GM19468 (cell line): Measurements from ENCODE around the gene THSD7A.
A peak's percentile ranks its signal among the peaks of the same experiment; 100 is the strongest.
"Not testable (repeated sequence)": the region's sequence is repeated elsewhere in the genome, so short reads cannot be mapped to it uniquely, and the experiment has no call there.

Experiments used
- ATAC-seq: cut with Tn5 transposase; IDR thresholded peaks from one replicate; pipeline ENCODE4 v1.9.1; 2021; ENCODE audit warnings: mild to moderate bottlenecking, moderate library complexity, moderate number of reproducible peaks; ENCODE audit not compliant: unreplicated experiment; ENCODE audit errors: extremely low read depth

The THSD7A gene

DNA sequence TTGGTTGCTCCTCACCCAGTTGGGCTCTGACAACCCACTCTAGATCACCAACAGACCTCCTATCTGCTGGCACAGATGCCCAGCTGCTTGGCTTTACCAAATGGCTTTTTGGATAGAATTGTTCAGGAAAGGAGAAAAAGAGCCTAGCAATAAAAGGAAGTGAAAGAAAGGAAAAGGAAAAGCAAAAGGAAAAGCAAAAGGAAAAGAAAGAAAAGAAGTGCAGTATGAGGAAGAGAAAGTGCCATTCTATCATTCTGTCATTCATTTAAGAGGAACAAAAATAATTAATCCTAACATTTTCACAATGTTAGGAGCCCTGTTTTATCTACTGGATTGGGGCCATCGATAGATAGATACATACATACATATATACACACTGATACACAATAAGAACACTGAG is 353.6 kb downstream of the THSD7A start:
- ATAC-seq: no peak

DNA sequence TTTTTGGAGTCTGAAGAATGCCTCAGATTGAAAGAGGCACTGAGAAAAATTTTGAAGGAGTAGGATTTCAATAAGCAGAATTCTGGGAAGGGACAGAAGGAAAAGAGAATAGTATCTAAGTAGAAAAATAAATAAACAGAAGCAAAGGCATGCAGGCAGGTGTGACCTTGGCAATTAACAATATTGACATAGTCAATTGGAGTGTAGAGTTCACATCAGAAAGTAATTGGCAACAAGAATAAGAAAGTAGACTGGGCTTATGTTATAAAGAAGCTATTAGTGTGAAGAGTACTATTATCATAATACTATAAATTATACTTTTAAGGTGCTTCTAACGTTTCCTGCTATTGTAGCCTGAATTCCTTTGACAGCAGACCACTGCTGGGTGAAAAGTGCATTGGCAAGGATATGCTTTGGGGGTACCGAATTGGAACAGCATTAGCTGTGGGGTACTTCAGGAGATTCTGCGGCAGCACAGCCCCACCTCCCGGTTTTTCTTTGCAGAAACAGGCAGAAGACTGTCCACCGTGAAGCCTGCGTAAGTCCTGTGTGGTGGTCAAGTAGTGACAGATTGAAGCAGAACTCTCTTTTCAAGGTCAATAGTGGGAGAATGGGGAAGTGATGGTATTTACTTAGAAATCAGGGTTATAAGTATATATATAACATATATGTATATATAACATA is 357.0 kb downstream of the THSD7A start:
- ATAC-seq: no peak

DNA sequence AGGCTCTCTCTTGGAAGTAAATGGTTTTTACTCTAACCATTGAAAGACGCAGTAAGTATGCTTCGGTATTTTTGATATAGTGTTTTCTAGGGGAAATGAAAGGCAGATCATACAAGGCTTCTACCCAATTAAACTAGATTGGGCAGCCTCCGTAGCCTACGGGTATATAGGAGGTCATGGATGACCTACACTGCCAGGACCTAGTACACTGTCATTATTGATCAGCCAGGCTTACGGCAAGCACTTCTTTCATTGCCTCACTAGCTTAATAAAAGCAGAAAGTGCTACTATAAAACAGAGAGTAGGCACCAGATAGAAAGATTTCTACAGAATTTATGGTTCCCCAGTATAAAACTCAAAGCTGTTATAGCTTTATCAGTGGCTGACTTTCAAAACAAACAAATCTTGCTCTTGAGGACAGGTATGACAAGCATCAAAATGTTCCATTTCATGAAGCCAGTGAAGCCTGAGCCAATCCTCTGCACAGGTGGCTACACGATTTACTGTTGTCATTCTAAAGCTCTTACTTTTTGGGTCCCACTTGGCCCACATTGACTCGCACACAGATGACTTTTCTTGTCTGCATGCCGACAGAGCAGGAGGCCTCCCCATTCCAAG is 358.1 kb downstream of the THSD7A start:
- no peak for ATAC-seq

DNA sequence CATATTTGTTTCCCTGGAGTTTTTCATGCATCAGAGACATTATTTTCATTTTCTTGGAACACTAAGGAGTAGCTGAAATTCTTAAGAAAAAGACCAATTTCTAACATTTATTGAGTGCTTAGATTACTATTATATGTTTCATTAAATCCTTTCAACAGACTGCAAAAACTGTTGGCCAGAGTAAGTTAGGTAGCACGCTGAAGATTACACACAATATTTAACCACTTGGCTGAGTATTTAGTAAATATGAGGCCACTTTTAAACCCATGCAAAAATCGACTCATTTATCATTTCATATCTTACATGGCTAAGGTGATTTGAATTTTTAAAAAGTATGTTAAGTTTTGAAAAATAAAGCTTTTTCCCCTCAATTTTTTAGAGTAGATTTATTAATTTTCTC is 358.8 kb downstream of the THSD7A start:
- no peak for ATAC-seq

DNA sequence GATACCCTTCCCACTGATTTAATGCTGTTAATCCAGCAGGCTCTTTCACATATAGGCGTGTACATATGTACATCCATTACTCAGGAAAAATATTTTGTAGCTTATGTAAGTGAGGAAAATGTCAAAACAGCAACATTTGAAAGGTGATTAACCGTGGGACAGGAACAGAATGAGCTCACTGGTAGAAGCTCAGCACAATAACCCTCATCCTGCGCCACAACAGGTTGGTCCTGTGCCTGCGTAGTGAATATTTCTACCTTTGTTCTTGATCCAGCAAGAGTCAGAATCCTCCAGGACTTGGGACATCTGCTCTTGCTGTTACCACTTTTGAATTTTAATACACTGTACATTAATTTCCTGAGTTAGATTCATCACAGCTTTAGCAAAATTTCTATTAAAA is 359.4 kb downstream of the THSD7A start:
- no peak for ATAC-seq

DNA sequence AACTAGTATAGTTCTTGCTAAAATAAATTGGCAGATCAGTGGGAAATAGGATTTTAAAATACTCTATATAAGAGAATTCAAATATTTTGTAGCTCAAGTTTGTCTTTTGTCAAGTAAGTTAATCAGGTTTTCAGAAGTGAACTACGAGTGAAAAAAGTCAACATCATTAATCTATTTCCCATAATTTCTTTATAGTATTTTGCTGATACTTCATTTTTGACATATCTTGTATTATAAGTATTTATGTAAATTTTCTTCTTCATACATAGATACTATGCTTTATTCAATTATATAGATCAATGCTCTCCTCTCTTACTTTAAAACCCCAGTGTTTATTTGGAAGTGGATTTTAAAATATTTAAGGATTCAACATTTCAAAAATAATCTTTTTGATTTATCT is 360.7 kb downstream of the THSD7A start:
- ATAC-seq: no peak

DNA sequence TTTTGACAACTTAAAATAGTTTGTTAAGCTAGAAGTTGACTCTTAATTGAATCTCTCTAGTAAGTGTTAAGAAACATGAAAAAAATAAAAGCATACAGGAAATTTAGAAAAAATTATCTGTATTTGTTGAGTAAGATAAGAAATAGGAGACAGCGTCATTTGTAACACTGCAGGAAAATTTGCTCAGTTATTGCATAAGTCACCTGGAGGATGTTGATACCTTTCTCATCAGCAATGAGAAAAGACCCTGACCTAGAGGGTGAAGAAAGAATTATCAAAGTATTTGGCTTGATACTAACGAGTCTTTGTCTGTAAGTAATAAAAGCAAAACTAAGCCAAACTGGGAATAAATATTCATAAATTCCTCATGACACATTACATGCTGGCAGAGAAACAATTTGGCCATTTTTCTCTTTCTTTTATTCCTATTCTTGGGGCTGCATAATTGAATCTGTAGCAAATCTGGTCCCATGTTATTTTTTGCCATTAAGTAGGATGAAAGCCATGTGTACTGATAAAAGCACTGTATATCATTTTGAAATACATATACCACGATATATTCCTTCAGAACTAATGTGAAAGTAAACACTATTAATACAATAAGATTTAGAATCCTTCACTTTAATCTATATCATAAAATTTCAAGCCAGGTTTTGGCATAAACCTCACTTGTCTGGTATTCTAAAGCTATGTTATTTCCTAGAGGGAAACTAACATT is 362.8 kb downstream of the THSD7A start:
- no peak for ATAC-seq

DNA sequence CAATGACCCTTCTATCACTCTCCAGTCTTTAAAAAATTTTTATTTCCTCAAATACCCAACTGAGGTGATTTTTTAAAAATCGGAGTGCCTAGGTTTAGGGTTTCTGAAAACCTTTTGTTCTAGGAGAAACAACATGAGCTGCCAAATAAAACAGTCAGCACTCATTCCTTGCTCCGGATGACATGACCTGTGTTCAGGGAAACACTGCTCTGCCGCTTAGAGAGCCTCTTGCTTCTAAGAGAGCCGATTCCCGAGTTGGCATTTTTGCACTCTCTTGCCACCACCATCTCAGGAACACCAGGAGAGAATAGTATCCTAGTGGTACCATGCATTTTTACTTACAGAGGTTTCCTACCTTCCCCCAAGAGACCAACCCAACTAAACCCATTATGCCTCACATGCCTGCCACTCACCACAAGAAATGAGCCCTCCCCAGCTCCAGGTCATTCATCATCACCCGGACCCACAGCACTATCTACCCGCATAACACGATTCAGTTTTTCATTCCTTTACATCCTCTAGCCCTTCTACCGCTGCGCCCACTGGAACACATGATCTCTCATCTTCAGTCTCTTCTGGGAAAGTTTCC is 365.4 kb downstream of the THSD7A start:
- ATAC-seq: no peak

DNA sequence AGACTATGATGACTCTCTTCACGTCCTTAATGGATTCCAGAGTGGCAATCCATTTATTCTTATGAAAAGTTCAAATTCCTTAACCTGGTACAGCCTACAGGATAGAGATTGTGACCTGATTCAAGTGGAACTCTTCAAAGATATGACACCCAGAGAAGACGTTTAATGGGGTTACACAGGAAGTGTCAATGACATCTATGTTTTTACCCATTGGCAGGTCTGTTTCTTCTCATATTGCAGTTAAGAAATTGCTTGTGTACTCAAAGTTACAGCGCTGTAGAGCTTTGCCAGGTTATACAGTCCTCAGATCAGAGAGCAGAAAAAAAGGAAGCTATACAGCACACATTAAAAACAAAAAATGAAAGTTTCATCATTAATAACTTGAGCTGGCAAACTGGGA is 367.4 kb downstream of the THSD7A start:
- no peak for ATAC-seq

DNA sequence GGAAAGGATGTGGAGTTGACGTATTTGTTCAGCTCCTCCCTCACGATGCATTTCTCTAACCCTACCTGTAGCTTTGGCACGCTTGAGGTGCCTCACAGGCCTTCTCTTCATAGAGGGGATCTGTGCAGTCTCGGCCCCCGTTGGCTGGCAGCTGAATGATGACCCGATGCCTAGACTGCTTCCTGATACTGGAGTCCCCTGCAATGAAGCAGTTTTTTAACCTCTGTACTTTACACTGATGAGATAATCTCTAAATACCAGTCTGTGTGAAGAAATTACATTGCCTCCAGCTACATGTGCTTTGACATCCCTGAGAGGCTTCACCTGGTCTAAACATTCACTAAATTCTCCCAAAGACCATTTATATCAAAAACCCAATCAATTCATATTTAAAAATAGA is 370.1 kb downstream of the THSD7A start:
- ATAC-seq: no peak

DNA sequence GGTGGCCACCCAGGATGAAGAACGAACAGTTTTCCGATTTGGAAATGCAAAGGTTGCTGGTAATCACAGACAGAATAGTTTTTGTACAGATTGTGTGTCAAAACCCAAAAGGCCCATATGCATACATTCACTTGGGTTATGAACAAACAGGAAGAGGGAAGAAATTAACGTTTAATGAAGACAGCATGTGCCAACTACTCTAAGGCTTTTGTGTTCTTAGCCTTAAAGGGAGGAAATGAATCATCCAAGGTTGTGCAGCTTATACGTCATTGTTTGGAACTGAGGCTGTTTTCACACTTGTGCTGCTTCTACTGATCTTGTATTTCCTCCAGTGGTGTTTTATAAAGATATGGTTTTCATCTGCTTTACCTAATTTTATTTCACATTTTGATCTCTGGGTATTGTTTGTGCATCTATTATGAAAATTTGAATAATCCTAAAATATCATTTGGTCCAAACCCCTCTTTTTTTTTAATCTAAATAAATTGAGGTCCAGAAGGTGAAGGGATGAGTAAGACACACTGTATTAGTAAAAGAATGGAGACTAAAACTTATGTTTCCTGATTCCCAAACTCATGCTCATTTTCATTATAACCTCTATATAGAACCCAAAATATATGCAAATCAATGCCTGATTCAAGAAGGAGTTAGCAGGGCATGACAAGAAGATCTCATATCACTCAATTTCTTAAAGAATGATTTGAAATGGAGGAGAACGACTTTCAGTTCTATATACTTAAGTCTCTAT is 373.1 kb downstream of the THSD7A start:
- ATAC-seq: peak; percentile 23

DNA sequence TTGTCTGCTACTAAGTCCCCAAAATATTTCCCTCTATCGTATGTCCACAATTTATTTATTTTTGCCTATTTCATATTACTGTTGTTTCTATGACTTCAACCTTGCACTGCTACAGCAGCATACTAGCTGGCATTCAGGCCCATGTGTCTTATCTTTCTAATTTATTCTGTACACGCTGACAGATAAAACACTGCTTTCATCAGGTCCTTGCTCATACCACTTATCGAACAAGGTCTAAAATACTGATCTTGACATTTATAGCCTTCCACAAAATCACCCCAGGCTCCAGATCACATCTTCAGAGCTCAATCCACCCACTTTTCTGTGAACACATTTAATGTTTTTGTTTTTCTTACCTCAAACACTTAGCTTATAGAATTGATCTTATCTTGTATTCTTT is 374.6 kb downstream of the THSD7A start:
- ATAC-seq: no peak

DNA sequence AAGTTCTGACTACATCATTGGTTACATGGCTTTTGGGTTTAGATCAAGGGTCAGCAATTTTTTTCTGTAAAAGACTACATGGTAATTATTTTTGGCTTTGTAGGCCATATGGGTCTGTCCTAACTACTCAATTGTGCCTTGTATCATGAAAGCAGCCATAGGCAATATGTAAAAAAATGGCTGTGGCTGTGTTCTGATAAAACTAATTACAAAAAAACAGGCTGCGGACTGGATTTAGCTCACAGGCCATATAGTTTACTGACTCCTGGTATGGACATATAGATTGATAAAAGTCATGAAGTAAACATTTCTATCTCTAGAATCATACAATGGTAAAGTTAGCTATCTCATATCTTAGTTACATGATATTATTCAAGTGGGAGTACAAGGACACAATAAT is 375.4 kb downstream of the THSD7A start:
- no peak for ATAC-seq

DNA sequence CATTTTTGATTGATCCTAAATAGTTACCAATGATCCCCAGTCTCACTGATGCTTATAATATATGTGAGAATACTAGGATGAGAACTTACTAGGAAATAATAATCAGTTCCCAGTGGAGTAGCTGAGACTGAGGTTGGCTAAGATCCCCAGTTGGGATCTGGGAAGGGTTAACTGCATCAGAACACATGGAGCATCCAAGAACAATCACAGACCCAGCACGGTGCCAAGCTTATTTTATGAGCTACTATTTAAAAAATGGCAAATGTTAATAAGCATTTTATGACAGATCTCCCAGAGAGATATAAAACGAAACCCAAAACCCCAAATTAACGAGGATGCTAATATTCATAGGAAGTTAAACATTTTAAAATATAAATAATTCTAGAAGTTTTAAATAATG is 379.5 kb downstream of the THSD7A start:
- no peak for ATAC-seq

DNA sequence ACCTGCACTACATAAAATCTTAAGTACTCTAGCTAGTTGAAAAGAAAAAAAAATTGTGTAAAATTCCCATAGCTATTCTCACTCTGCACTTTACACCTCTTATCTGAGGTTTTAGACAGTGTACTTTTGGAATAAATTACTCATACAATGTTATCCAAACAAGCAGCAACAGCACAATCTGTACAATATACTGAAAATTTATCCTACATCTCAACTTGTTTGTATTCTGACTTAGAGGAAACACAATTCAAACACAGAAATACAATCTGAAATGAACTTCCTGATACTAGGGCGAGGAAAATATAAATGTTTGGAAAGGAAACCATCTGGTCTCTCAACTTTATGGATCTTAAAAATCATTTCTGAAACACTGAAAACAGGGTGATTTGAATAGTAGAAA is 381.7 kb downstream of the THSD7A start:
- ATAC-seq: no peak

DNA sequence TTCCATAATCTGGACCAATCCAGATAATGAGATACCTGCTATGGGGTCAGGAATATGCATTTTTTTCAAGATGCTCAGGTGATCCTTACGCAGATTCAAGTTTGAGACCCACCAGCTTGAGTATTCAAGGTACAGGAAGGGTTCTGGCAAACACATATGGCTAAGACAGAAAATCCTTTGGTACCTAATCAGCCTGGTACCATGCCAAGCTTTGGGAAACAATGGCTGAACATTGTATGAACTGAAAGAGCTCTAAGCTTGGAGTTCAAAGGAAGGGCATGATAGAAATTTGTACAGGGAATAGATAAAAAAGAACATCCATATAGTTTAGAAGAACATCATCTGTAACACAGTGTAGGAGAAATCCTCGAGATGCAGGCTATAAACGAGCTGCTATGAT is 382.7 kb downstream of the THSD7A start:
- ATAC-seq: no peak

DNA sequence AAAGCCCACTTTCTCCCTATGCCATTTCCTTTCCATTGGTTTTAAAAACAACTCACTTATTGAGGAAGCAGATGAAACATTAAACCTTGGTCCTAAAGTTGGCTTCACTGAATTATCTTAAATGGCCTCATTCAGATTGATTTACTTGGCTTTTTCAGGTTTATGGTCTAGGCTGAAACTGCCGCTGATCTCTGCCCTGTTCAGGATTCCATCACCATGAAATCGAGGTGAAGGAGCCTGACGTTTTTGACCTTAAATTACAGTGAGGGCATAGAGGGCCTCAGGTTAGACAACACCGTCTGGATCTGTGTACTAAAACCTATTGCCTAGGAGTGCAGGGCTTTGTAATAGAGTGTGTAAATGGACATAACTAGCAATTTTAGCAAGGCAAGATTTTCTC is 383.7 kb downstream of the THSD7A start:
- ATAC-seq: no peak

DNA sequence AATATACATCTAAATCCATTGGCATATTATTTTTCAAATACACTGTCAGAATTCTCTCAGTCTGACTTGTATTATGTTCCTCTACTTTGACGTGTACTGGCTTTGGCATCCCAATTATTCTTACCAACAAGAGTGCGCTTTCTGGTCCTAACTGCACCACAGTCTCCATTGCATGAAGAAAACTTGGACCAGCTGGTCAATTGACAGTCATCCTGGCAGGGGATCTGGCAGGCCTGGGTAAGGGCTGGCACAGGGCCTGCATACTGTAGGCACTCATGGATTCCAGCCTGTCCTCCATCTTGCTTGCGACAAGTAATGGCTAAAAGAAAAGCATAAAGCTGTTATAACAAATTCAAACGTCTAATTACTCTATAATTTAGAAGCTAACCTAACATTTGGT is 384.9 kb downstream of the THSD7A start:
- no peak for ATAC-seq

DNA sequence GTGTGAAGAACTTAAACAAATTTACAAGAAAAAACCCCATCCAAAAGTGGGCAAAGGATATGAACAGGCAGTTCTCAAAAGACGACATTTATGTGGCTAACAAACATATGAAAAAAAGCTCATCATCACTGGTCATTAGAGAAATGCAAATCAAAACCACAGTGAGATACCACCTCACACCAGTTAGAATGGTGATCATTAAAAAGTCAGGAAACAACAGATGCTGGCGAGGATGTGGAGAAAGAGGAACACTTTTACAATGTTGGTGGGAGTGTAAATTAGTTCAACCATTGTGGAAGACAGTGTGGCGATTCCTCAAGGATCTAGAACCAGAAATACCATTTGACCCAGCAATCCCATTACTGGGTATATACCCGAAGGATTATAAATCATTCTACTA is 388.1 kb downstream of the THSD7A start:
- not testable (repeated sequence) for ATAC-seq

DNA sequence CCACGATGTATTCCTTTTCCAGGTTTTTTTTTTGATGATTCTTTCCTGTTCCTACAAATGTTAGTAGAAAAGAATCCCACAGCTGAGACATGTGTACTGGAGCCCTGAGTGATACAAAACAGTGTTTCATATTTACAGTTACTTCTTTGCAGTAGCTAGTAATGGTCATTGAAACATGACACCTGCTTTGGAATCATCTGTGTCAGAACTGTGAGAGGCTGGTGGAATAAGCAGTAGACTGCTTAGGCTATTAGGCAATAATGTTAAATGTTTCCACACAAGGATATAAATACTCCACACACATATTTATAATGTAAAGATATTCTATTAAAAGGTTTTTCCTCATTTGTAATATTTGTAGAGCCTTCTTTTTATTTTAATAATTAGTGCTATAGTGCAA is 394.0 kb downstream of the THSD7A start:
- ATAC-seq: no peak
